22Rv1 (cell line): Measurements from ENCODE around the gene TTC33.

Experiments
- CTCF ChIP-seq: fragments of 450-650 bp; IDR thresholded peaks from 2 replicates; pipeline ENCODE4 v1.5.1; 2017; ENCODE audit warnings: mild to moderate bottlenecking
- ZFX ChIP-seq: fragments of 450-650 bp; IDR thresholded peaks from 2 replicates; pipeline ENCODE4 v1.6.1; 2017; ENCODE audit warnings: antibody characterized with exemption, borderline replicate concordance

- no peak for TF ChIP-seq CTCF
- TF ChIP-seq ZFX = no peak
These were observed 253.9 kb downstream of the TTC33 start for GRCh38 chr5:40501711-40502444.
